Activated CD8-positive, alpha-beta memory T cell treated with anti-CD3 and anti-CD28 coated beads for 1 hour (primary cell): ENCODE data around the gene LRIG1.
A peak's percentile ranks its signal among the peaks of the same experiment; 100 is the strongest.

Source experiments
- DNase-seq, 2 donors: peaks; one replicate each; pipeline ENCODE4 v3.0.0-alpha.2; 2020; ENCODE audit warnings: low read depth in 1 of 2; ENCODE audit errors: extremely low read depth in 1 of 2

LRIG1 gene

DNA sequence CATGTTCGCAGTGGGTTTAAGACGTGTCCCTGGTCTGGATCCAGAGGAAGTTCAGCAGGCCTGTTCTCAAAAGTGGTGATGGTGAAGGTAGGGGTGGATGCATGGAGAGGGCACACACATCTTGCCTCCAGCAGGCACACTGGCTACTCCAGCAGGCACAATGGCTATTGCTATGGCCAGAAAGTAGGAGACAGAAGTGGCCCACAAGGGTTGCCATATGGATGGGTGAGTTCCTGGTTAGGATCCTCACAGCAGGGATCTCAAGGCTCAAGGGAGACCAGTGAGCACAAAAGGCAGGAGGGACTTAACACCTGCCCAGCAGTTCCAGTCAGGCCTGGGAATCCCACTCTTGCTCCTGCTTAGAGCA lies 107.9 kb downstream of the LRIG1 start:
- DNase-seq: no peak

DNA sequence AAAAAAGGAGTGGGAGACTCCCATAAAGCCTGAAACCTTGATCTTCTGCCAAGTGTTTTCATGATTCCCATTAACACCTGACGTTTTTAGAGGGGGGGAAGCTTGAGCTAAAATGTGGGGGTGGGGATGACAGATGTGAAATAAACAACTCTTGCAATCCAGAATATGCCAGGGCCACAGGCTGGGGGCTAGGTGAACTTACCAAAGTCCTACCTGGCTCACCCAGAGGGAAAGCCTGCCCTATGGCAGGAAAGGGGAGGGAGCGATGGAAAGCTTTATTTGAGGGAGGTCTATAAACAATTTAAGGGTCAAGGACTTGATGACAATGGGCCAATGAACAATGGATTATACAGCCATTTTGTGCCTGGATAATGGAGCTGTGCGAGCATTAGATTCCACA lies 108.3 kb downstream of the LRIG1 start:
- no peak for DNase-seq

DNA sequence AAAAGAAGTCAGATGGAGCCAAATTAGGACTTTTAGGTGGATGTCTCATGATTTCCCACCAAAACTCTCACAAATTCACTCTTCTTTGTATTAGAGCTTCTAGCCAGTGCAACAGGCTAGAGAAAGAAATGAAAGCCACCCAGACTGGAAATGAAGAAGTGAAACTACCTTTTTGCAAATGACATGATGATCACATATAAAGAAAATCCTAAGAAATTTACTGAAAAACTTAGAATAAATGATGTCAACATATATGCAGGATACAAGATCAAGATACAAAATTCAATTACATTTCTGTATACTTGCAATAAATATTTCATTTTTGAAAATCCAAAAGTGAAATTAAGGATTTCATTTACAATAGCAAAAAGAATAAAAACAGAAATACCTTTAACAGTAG lies 110.8 kb downstream of the LRIG1 start:
- no peak for DNase-seq

DNA sequence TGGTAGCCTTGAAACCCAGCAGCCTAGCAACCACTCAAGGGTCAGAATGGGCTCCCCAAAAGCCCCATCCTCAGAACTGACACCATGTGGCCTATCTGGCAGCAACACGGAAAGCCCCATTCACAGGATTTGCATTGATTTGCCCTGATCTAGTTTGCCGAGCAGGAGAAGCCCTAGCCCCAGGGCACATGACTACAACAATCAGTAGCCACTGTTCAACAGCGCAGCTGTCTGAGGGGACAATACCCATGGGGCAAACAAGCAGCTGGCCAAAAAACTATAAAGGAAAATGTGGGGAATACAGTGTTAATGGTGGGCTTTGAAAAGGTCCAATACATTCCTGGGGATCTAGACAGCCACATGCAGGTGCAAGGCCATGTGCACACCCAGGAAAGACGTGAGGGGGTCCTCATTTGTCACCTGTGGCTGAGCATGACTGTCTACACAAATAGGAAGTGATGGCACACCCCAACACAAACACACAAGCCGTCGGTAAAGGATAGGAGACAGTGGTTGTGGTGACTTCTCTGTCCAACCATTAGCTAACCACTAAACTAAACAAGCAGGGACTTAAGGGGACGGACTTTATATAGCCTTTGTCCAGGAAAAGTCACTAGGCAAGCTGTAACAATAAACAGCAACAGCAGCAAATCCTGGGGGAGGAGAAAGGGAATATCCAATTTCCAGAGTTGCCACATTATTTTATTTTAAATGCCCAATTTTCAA lies 113.7 kb downstream of the LRIG1 start:
- no peak for DNase-seq

DNA sequence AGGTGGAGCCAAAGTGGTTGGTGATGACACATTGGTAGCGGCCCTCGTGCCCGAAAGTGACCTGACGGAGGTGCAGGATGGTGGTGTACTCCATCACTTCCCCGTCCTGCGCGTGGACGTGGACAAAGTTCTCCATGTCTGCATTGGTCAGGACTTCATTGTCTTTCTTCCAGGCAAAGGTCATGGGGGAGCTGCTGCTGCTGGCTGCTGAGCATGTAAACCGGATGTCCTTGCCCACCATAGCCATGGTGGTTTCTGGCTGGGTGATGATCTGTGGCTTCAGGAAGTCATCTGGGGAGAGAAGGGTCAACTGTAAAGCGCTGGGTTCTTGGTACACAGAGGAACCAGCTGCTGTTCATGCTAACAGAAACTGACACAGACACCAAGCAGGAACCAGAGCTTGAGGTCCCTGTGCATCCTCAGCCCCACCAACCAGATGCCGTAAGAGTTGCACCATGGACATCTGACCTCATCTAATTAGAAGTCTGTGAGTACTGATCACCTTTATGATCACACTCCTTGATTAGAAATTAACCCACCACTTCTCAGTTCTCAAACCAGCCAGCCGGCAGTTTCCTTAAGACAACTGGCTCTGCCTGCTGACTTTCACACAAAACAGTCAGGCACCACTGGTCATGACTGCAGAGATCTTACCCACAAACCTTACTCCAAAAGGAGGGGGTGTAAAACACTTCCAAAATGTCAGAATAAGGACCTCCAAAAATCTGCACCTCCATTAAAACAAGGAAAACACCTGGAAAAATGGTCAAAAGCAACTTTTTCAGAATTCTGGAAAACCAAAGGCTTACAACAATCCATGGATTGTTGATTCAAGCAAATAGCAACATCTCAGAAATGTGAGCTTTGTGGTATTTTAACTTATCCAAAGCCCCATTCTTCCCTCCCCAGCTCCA lies 114.6 kb downstream of the LRIG1 start:
- no peak for DNase-seq

DNA sequence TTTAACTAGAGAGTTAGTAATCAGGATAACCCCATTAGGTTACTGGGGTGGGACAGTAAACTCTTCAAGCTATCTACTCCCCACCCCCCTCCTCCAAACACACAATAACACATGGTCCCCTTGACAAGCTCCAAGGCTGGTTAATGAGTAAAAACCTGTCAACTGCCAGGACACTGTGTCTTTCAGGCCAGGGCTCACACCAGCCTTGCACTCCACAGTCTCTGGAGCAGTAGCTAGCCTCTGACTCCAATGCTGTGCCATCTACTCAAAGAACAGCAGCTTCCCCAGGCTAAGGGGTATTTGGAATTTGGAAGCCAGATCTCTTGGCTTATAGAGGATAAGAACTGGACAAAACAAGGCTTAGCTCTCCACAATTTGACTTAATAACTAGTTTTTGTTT lies 115.8 kb downstream of the LRIG1 start:
- DNase-seq: no peak

DNA sequence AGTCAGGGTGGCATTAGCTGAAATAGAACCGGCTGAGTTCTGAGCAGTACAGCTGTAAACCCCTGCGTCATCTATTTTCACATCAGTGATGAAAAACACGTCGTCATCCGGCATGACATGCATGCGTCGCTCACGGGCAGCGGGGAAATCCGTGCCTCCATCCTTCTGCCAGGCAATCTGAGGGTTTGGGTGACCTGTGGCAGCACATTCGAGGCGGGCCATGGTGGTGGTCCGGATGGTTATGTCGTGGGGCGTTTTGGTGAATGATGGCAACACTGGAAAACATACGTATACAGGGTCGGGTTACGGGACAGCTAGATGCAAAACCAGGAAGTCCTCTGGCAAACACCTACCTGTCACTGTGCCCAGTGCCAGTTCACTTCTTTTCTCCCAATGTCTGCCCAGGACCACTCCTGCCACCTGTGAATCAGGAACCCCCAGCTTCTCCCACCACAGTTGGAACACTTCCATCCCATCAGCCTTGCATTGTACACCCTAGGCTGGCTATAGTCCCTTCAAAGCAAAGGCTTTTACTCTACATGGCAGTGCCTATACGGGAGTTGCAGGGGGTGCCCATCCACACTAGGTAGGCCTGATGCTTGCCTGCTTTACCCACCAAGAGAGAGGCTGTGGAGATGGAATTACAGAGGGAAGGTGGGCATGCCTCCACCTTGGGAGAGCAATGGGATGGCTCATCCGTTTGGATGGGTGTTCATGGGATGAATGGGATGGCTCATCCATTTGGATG lies 116.7 kb downstream of the LRIG1 start:
- no peak for DNase-seq

DNA sequence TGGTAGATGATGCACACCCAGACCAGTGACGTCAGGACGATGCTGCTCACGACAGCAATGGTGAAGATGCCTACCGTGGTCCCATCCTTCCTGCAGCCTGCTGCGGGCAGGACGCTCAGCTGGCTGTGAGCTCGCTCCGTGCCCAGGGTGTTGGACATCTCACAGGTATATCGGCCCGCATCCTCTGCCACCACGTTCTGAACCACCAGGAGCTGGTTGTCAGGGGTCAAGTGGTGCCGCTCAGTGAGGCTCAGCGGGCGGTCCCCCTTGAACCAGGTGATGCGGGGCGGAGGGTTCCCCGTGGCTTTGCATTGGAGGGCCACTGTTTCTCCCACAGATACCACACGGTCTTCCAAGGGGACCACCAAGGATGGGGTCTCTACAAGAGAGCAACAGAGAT lies 117.8 kb downstream of the LRIG1 start:
- no peak for DNase-seq

DNA sequence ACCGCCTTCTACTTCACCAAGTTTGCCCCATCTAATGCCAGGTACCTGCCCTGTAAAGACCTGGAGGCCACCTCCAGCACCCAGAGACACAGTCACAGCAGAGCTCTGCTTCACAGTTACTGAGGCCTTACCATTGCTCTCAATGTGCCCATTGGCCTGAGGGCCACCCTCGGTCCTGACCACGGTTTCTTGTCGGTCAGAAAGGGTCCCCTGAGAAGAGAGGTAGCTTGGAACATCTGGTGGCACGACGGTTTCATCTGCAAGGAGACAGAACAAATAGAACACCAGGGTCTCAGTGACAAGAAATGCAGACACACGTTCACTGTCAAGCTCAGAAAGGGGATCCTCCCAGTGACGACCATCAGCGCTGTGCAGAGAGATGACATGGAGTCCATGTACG lies 118.7 kb downstream of the LRIG1 start:
- DNase-seq: no peak

DNA sequence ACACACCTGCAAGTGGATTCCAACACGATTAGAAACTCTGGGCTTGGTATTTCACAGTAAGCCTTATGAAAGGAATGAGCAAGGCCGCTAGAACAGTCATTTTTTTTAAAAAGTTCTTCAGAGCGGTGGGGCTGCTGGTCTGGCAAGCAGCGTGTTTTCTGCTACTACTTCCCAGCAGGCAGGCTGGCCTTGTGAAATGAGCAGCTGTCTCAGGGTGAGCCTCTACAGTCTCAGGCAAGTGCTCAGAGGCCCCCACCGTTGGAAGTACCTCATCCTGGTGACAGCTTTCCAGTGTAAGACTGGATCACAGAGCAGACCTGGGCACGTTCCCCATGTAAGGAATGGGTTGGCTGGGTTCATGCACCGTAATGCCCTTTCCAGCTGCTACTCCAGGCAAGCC lies 119.2 kb downstream of the LRIG1 start:
- no peak for DNase-seq

DNA sequence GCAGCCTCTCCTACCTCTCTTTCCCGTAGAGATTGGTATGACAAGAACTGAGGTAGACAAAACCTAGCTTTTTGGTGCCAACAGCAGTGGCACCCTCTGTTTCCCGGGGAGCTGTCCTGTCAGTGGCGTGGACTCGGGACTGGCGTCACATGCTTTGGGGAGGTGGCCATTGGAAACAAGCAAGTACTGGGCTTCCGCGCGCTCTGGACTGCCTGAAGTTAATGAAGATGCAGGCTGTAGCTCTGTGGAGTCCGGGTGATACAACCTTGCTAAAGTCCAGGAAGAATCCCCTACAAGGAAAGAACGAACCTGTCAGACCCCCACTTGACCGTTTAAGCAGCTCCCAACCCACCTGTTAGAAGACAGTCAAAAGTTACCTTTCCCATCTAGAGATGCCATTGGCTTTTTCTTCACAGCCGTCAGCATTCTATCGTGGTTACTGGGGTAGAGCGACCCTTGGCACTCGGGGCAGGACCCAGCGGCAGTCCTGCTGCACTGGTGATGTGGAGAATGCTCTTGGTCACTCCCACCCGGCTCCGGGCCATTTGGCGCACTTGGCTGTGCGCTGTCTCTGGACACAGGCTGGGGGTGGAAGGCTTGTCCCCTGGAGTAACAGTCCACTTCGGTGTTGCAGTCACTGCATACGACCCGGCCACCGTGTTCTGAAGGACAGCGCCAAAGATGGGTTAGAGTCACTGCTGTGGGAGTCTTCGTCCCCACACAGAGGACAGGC lies 120.5 kb downstream of the LRIG1 start:
- no peak for DNase-seq

DNA sequence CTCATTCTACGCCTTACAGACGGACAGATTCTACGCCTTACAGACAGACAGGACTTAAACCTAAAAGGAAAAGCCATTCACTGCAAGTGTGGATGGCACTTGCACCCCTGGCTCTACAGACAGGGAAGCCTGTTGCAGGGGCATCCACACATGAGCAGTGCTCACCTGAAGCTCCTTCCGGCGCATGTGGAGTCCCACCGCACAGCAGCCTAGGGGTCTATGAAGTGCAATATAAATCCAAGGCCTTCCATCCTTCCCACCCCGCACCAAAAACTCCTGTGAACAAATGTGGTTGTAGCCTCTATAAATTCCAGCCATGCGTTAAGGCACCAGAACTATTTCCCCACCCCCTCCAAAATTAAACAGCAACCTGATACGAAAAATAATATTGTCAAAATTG lies 121.3 kb downstream of the LRIG1 start:
- DNase-seq: no peak

DNA sequence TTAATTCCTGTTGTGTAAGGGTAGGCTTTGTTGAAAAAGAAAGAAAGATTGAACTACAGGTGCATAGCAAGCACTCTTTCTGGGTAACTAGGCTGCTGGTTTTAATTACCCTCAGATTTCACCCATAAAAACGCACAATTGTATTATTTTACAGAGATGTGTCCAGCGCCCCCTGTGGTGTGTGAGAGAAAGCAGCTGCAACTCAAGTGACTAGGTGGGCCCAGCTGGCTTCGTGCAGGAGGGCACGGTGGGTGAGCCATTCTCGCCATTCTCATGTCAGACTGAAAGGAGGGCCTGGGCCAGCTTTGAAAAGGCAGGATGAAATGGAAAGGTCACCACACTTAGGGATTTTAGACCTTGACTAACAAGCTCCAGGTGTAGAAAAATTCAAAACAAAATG lies 122.6 kb downstream of the LRIG1 start:
- DNase-seq: peak in 1 of 2 donors; percentile 14

DNA sequence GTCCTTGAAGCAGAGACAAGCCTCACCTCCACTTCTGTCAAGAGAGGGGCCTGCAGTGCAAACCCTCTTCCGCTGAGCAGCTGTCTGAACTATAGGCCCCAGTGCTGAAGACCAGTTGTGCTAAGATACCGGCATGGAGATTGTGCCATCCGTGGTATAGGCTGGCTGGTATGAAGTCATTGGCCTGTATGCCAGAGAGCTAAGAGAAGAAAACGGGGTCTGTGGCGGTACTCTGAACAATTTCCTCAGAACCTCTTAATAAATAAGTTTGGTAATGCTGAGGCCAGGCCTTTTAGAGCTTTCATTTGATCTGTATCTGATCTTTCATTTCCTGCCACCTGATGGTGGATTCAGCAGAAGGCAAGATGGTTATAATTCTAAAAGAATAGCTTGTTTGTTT lies 123.0 kb downstream of the LRIG1 start:
- DNase-seq: no peak

DNA sequence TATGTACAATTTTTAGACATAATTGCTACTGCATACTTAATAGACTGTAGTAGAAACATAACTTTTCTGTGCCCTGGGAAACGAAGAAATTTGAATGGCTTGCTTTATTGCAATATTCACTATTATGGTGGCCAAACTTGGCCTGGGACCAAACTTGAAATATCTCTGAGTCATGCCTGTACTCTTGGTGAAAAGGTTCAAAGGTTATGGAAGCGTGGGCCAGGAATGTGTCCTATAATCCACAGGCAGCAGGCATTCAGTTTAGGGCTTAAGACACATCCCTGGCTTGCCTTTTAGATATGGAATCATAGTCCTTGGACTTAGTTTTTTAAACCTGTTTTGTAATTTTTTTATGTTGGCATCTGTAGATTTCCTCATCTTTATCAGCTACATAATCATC lies 124.3 kb downstream of the LRIG1 start:
- no peak for DNase-seq

DNA sequence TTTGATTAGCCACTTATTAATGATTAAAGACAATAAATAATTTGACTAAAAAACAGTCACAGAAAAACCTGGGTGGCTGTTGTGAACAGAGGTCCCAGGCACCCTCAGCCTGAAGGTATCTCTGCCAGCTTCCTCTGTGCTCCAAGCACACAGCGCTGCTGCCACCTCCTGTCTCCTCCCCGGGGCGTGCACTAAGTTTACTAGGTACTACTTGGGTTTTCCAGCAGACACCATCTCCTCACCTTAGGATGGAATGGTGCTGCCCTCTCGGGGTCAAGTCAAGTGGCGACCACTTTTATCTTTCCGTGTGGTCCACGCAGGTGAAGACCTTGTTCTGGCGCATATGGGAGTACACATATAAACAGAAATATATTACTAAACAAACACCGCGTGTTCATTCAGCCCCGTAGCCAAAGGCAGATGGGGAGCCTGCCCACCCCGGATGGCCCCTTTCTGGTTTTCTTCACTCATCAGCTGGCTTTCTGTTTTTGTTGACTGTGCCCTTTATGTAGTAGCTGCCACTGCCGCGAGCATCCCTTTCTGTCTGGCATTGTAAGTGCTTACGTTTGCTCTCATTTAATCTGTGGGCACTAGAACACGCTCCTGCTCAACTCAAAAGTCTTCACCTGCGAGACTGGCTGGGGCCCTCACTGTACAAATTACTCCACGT lies 128.0 kb downstream of the LRIG1 start:
- DNase-seq: peak; percentile 8 to 22

DNA sequence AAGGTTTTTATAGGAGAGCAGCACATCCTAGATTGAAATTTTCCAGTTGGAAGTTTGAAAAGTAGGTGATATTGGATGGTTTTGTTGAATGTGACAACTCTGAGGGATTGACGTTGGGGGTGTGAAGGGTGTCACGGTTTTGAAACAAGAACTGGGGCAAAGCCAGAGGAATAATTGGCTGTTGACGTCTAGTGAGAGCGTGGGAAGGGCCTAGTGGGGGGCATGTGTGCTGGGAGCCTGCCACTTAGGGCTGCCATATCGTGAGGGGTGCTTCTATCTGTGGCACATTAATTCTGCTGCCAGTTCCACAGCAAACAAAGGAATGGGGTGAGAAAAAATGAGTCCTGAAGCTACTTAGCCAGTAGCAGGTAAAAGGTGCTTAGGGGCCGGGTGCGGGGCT lies 129.4 kb downstream of the LRIG1 start:
- DNase-seq: no peak

DNA sequence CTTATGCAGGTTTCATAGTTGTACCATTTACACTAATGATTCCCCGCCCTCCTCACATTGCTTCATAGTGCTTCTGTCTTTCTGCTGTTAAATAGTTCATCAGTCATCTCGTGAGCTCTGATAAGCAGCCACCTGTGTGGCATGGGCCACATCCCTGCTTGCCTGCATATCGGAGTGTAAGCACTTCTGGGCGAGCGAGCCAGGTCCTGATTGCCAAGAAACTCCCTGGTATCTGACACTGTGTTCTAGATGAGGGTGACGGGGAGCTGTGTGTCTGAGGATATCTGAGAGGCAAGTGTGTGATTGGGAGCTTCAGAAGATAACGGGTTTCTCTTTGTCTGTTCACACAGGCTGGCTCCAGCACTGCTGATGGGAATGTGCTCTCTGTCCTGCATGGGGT lies 130.6 kb downstream of the LRIG1 start:
- DNase-seq: no peak

DNA sequence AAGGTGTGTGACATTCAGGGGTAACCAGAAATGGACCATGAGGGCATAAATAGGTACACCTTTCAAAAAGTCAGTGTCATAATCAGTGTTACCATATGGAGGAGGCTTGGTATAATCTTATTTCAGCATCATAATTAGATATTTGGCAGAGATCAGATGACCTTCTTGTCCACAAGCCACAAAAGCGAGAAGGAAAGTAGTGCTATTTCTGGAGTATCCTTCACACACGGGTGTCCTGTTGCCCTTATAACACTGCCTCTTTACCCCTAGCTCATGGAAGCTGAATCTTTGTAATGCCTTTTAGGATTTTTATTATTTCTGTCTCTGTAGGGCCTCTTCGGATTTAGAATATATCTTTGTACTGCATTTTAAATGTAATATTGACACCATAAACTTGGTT lies 132.8 kb downstream of the LRIG1 start:
- no peak for DNase-seq

DNA sequence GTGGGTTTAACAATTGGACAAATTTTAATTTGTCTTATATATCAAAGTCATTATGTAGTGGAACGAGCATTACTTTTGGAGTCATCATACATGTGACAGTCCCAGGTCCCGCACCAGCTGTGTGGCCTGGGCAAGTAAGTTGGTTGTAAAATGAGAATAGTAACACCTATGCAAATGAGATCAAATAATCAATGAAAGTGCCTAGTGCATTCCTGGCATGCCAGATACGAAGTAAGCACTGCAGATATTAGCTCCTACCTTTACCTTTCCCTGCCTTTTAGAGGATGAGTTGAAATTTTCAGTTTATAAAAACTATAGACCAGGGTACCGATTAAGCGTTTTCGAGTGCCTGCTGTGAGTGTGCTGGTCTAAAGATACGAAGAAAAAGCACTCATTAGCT lies 134.1 kb downstream of the LRIG1 start:
- no peak for DNase-seq
